Right ventricle myocardium superior (tissue), 1 donor: Measurements from ENCODE around the gene DPYSL3. TPM values are rescaled to one million over a fixed set of nuclear protein-coding genes. Genes with fewer than 3 reads are reported as not detected.
A peak's percentile ranks its signal among the peaks of the same experiment; 100 is the strongest.

Experiments used
- ATAC-seq: fragments of 200-7000 bp; cut with Tn5 transposase; one replicate; pipeline ENCODE4 v1.9.1; 2020; ENCODE audit warnings: mild to moderate bottlenecking; ENCODE audit not compliant: poor library complexity
- DNase-seq: peaks from one replicate; pipeline ENCODE4 v3.0.0-alpha.2; 2020
- intact Hi-C: fragments of 100-400 bp; cut with DNase I; formaldehyde crosslinking; loops from one replicate; pipeline ENCODE4 v1.11.2; 2022
- total RNA-seq: library from RNA; stranded (reverse); fragmentation: NEBNext Ultra II Directional; extraction: Animal tissue kit (Norgen Biotek cat#: 25700); gene quantifications from one replicate; pipeline ENCODE4 v1.2.1, GENCODE V29; 2021
- donor health status: DM: no; HTN: yes; CAD: no; lungs with severe emphysema.

The DPYSL3 gene
- total RNA-seq, 1 donor from 2014 or later = 20.5 TPM

- DNase-seq (peak; percentile 53), ATAC-seq (peak; percentile 85)
- intact Hi-C loops = no loop called here
These were observed 92.6 kb downstream of the DPYSL3 start for GRCh38 chr5:147417135-147417813.

GRCh38 chr5:147415651-147416050, 94.2 kb downstream of the DPYSL3 start:
- intact Hi-C loops = no loop called here

GRCh38 chr5:147413266-147413665, 96.6 kb downstream of the DPYSL3 start:
- intact Hi-C loops = no loop called here
- ATAC-seq (no peak), DNase-seq (no peak)

More at GRCh38 chr5:147415651-147416050, 94.2 kb downstream of the DPYSL3 start:
- no peak for DNase-seq
- ATAC-seq = no peak

- intact Hi-C loops = no loop called here
- no peak for ATAC-seq
- DNase-seq = no peak
These were observed 97.3 kb downstream of the DPYSL3 start for GRCh38 chr5:147412561-147412960.

GRCh38 chr5:147411359-147412319, 98.2 kb downstream of the DPYSL3 start:
- intact Hi-C loops = no loop called here
- ATAC-seq (peak; percentile 38), DNase-seq (no peak)

GRCh38 chr5:147410496-147411358, 99.1 kb downstream of the DPYSL3 start:
- intact Hi-C loops = no loop called here
- peak; percentile 78 for ATAC-seq
- peak; percentile 61 for DNase-seq

- no peak for ATAC-seq
- no peak for DNase-seq
- intact Hi-C loops = no loop called here
These were observed 100.9 kb downstream of the DPYSL3 start for GRCh38 chr5:147408980-147409379.

- no peak for DNase-seq
- ATAC-seq = no peak
- intact Hi-C loops = no loop called here
These were observed 102.7 kb downstream of the DPYSL3 start for GRCh38 chr5:147407094-147407681.

GRCh38 chr5:147406636-147407035, 103.2 kb downstream of the DPYSL3 start:
- intact Hi-C loops = no loop called here
- DNase-seq (no peak), ATAC-seq (no peak)

- DNase-seq (no peak), ATAC-seq (no peak)
- intact Hi-C loops = no loop called here
These were observed 105.2 kb downstream of the DPYSL3 start for GRCh38 chr5:147404706-147405105.

- ATAC-seq (peak; percentile 86), DNase-seq (peak; percentile 66)
- intact Hi-C loops = no loop called here
These were observed 105.9 kb downstream of the DPYSL3 start for GRCh38 chr5:147403651-147404640.

- ATAC-seq (no peak), DNase-seq (no peak)
- intact Hi-C loops = no loop called here
These were observed 109.0 kb downstream of the DPYSL3 start for GRCh38 chr5:147400881-147401280.

- ATAC-seq (no peak), DNase-seq (no peak)
- intact Hi-C loops = no loop called here
These were observed 109.6 kb downstream of the DPYSL3 start for GRCh38 chr5:147400126-147400809.

- intact Hi-C loops = no loop called here
- no peak for ATAC-seq
- no peak for DNase-seq
These were observed 111.0 kb downstream of the DPYSL3 start for GRCh38 chr5:147398860-147399259.

GRCh38 chr5:147397616-147398015, 112.3 kb downstream of the DPYSL3 start:
- intact Hi-C loops = no loop called here
- ATAC-seq (no peak), DNase-seq (no peak)

- intact Hi-C loops = no loop called here
- peak; percentile 70 for ATAC-seq
- peak; percentile 74 for DNase-seq
These were observed 113.6 kb downstream of the DPYSL3 start for GRCh38 chr5:147396070-147396823.
